ENCODE data around the gene PEX6. TPM values are rescaled to one million over a fixed set of nuclear protein-coding genes. Genes with fewer than 3 reads are reported as not detected.

The PEX6 gene
- polyA plus RNA-seq, 1 donor (not counting 4 experiments of a cell fraction or from before 2014, with no cell fraction given), result 5.6 TPM

- H2AFZ ChIP-seq (ENCODE audit: control insufficient read depth, low read length), result peak overlapping the region; percentile 70
- peak overlapping the region; percentile 57 for H3K27ac ChIP-seq (ENCODE audit: control insufficient read depth, insufficient read depth, low read length)
- H3K27me3 ChIP-seq (ENCODE audit: control insufficient read depth, extremely low read depth, insufficient read depth, low read length), result no peaks in the 10 kb centered on the region
- no peak for DNase-seq (ENCODE audit: low read depth, low spot score)
- peaks cover 10 to 15% of the 10 kb centered on the region in 2 experiments for H3K36me3 ChIP-seq (ENCODE audit: control insufficient read depth in 2 of 2, extremely low read depth in 1 of 2, insufficient read depth in 2 of 2, low read length in 2 of 2)
- TF ChIP-seq CTCF (optimal IDR thresholded peaks at IDR 0.05 in 1 of 3, IDR thresholded peaks at IDR 0.05 in 1 of 3, conservative IDR thresholded peaks at IDR 0.05 in 1 of 3; ENCODE audit: extremely low read depth in 1 of 3, insufficient read depth in 2 of 3, low read length in 3 of 3) (no peak), EZH2 (IDR thresholded peaks at IDR 0.05; ENCODE audit: low read length) (no peak)
- dilution Hi-C loops (cut with MboI; ENCODE audit: extremely low pct_ligation_motif_present, low sequenced_read_pairs), result no loop called here
- H3K9ac ChIP-seq (ENCODE audit: control insufficient read depth, extremely low read depth, insufficient read depth, low read length), result peak overlapping the region; percentile 85
- no peaks in the 10 kb centered on the region for H4K20me1 ChIP-seq (ENCODE audit: control insufficient read depth, extremely low read depth, insufficient read depth, low read length)
- no peaks in the 10 kb centered on the region for H3K9me3 ChIP-seq (ENCODE audit: control insufficient read depth, low read depth, low read length)
- peak overlapping the region; percentile 77 to 86 (median 83) for H3K4me3 ChIP-seq (ENCODE audit: control insufficient read depth in 2 of 3, extremely low read depth in 1 of 3, insufficient read depth in 2 of 3, low read depth in 1 of 3, low read length in 3 of 3)
- peaks cover 5% of the 10 kb centered on the region for H3K9me1 ChIP-seq (ENCODE audit: control insufficient read depth, extremely low read depth, insufficient read depth, low read length)
- peaks cover 22% of the 10 kb centered on the region for H3K4me1 ChIP-seq (ENCODE audit: control insufficient read depth, extremely low read depth, insufficient read depth, low read length)
- peaks cover 28% of the 10 kb centered on the region for H3K79me2 ChIP-seq (ENCODE audit: control insufficient read depth, insufficient read depth, low read length)
- no peak for FAIRE-seq
- H3K4me2 ChIP-seq (ENCODE audit: control insufficient read depth, extremely low read depth, insufficient read depth, low read depth, low read length), result peak overlapping the region; percentile 97
Observed at GRCh38 chr6:42984924-42985475, 6.0 kb upstream of the PEX6 start.

- H3K4me2 ChIP-seq (ENCODE audit: control insufficient read depth, extremely low read depth, insufficient read depth, low read depth, low read length), result peak within 1 kb of the TSS; percentile 97
- no peaks in the 10 kb centered on the region for H3K27me3 ChIP-seq (ENCODE audit: control insufficient read depth, extremely low read depth, insufficient read depth, low read length)
- DNase-seq (ENCODE audit: low read depth, low spot score) (peak; percentile 82), FAIRE-seq (peak; percentile 86)
- H2AFZ ChIP-seq (ENCODE audit: control insufficient read depth, low read length), result peak within 1 kb of the TSS; percentile 97
- peak within 1 kb of the TSS; percentile 85 for H3K9ac ChIP-seq (ENCODE audit: control insufficient read depth, extremely low read depth, insufficient read depth, low read length)
- dilution Hi-C loops (cut with MboI; ENCODE audit: extremely low pct_ligation_motif_present, low sequenced_read_pairs), result no loop called here
- H4K20me1 ChIP-seq (ENCODE audit: control insufficient read depth, extremely low read depth, insufficient read depth, low read length), result no peaks in the 10 kb centered on the region
- H3K9me1 ChIP-seq (ENCODE audit: control insufficient read depth, extremely low read depth, insufficient read depth, low read length), result peaks cover 5% of the 10 kb centered on the region
- H3K79me2 ChIP-seq (ENCODE audit: control insufficient read depth, insufficient read depth, low read length), result peaks cover 28% of the 10 kb centered on the region
- peak within 1 kb of the TSS; percentile 77 to 86 (median 83) for H3K4me3 ChIP-seq (ENCODE audit: control insufficient read depth in 2 of 3, extremely low read depth in 1 of 3, insufficient read depth in 2 of 3, low read depth in 1 of 3, low read length in 3 of 3)
- H3K9me3 ChIP-seq (ENCODE audit: control insufficient read depth, low read depth, low read length), result no peaks in the 10 kb centered on the region
- peak within 1 kb of the TSS; percentile 57 for H3K27ac ChIP-seq (ENCODE audit: control insufficient read depth, insufficient read depth, low read length)
- peaks cover 8 to 12% of the 10 kb centered on the region in 2 experiments for H3K36me3 ChIP-seq (ENCODE audit: control insufficient read depth in 2 of 2, extremely low read depth in 1 of 2, insufficient read depth in 2 of 2, low read length in 2 of 2)
- TF ChIP-seq EZH2 (IDR thresholded peaks at IDR 0.05; ENCODE audit: low read length), result no peak
- TF ChIP-seq CTCF (optimal IDR thresholded peaks at IDR 0.05 in 1 of 3, IDR thresholded peaks at IDR 0.05 in 1 of 3, conservative IDR thresholded peaks at IDR 0.05 in 1 of 3; ENCODE audit: extremely low read depth in 1 of 3, insufficient read depth in 2 of 3, low read length in 3 of 3), result no peak
- H3K4me1 ChIP-seq (ENCODE audit: control insufficient read depth, extremely low read depth, insufficient read depth, low read length), result peaks cover 29% of the 10 kb centered on the region
Observed at GRCh38 chr6:42984001-42984923, 5.3 kb upstream of the PEX6 start, which contains the start of gene PPP2R5D. TSS of gene PPP2R5D (plus strand) at chr6:42984570. CDS start at chr6:42984678, 108 bp downstream.

All from keratinocyte (primary cell).